GM12878 (cell line): Measurements from ENCODE around the gene COL1A1. TPM values are rescaled to one million over a fixed set of nuclear protein-coding genes. Genes with fewer than 3 reads are reported as not detected.

Experiments
- ATAC-seq: fragments of 200-7000 bp; cut with Tn5 transposase; 3 replicates; pipeline ENCODE4 v1.9.1; 2020; ENCODE audit warnings: mild to moderate bottlenecking, moderate library complexity
- BruUV-seq: library from RNA; stranded (reverse); fragments of 400-500 nt; replicated peaks from 2 replicates; lab custom pipeline; 2021; lab: Mats Ljungman, UMichigan
- CTCF ChIA-PET: fragments of 300-600 bp; sonication (Branson Sonifier 250); formaldehyde crosslinking; extraction: SDS; loops from one replicate; lab custom pipeline; 2021; ENCODE audit warnings: inconsistent platforms; lab: Yijun Ruan, JAX
- POLR2A ChIA-PET: fragments of 350-600 bp; formaldehyde crosslinking; extraction: SDS; loops from one replicate; lab custom pipeline; 2021; ENCODE audit warnings: inconsistent platforms; lab: Charles Lee
- RAD21 ChIA-PET: fragments of 300-600 bp; sonication (Branson Sonifier 250); formaldehyde crosslinking; loops from one replicate; lab custom pipeline; 2023; ENCODE audit warnings: antibody characterized with exemption; ENCODE audit not compliant: unreplicated experiment; lab: Charles Lee
- SMC1A ChIA-PET: fragments of 300-600 bp; sonication (Branson Sonifier 250); formaldehyde crosslinking; loops from one replicate; lab custom pipeline; 2023; ENCODE audit not compliant: unreplicated experiment, uncharacterized antibody; lab: Charles Lee
- DNase-seq: peaks from one replicate; pipeline ENCODE4 v3.0.0-alpha.2; 2011; ENCODE audit warnings: low read depth, low spot score
- FAIRE-seq: peaks from 3 replicates; lab custom pipeline; 2011; peaks lifted over from hg19 to GRCh38; lab: Jason Lieb, UNC
- H2AFZ ChIP-seq: 2 replicates; pipeline ENCODE4 v1.6.0; 2011; ENCODE audit warnings: low read depth, low read length, control low read depth; ENCODE audit not compliant: control insufficient read depth
- H3K27ac ChIP-seq: 2 replicates; pipeline ENCODE4 v1.5.1; 2011; ENCODE audit warnings: control low read depth; ENCODE audit not compliant: control insufficient read depth, insufficient read depth
- H3K27me3 ChIP-seq, 2 experiments: replicated peaks in 1 of 2; 2 replicates each; pipeline versions ENCODE4 v1.6.0 to v1.6.1; 2011; ENCODE audit warnings: low read length in 1 of 2; ENCODE audit not compliant: control insufficient read depth in 2 of 2, insufficient read depth in 2 of 2
- H3K36me3 ChIP-seq, 2 experiments: 2 replicates each; pipeline ENCODE4 v1.5.1; 2011; ENCODE audit warnings: low read length in 1 of 2; ENCODE audit not compliant: control insufficient read depth in 2 of 2, insufficient read depth in 2 of 2
- H3K4me1 ChIP-seq: 2 replicates; pipeline ENCODE4 v1.6.1; 2011; ENCODE audit warnings: mild to moderate bottlenecking, low read length, moderate library complexity, mixed read lengths; ENCODE audit not compliant: control insufficient read depth, insufficient read depth
- H3K4me2 ChIP-seq: 2 replicates; pipeline ENCODE4 v1.6.0; 2011; ENCODE audit warnings: control low read depth; ENCODE audit not compliant: control insufficient read depth, insufficient read depth
- H3K4me3 ChIP-seq: fragments of 200-600 bp; sonication (generic); 2 replicates; pipeline ENCODE4 v1.5.1; 2016
- H3K79me2 ChIP-seq: 2 replicates; pipeline ENCODE4 v1.6.0; 2011; ENCODE audit warnings: low read length; ENCODE audit not compliant: control insufficient read depth, insufficient read depth
- H3K9ac ChIP-seq: 2 replicates; pipeline ENCODE4 v1.8.0; 2011; ENCODE audit warnings: low read length, control low read depth, mixed read lengths; ENCODE audit not compliant: control insufficient read depth, insufficient read depth
- H3K9me3 ChIP-seq: replicated peaks from 3 replicates; pipeline ENCODE4 v1.5.1; 2011; ENCODE audit warnings: mild to moderate bottlenecking, low read length; ENCODE audit not compliant: control insufficient read depth, insufficient read depth
- H4K20me1 ChIP-seq: 2 replicates; pipeline ENCODE4 v1.6.0; 2011; ENCODE audit not compliant: control insufficient read depth, insufficient read depth
- BRCA1 ChIP-seq: IDR thresholded peaks from 2 replicates; pipeline ENCODE4 v1.6.1; 2011; ENCODE audit warnings: low read depth, low read length, improper control_type of control experiment
- E4F1 ChIP-seq: fragments of 450-650 bp; IDR thresholded peaks from 2 replicates; pipeline ENCODE4 v1.6.1; 2018; ENCODE audit warnings: borderline replicate concordance, mild to moderate bottlenecking; ENCODE audit not compliant: partially characterized antibody
- EP300 ChIP-seq, 2 experiments: fragments of 150-350 bp in 1 of 2; IDR thresholded peaks; 2 replicates each; pipeline ENCODE4 v1.6.1; 2011 to 2012; ENCODE audit warnings: low read depth in 2 of 2, low read length in 2 of 2, borderline replicate concordance in 1 of 2, improper control_type of control experiment in 1 of 2, inconsistent platforms in 1 of 2; ENCODE audit not compliant: control insufficient read depth in 1 of 2
- HDGF ChIP-seq: fragments of 450-650 bp; IDR thresholded peaks from 2 replicates; pipeline ENCODE4 v1.6.1; 2016; ENCODE audit warnings: antibody characterized with exemption
- KDM1A ChIP-seq: fragments of 200-600 bp; sonication (generic); IDR thresholded peaks from 2 replicates; pipeline ENCODE4 v1.6.1; 2016; ENCODE audit warnings: borderline replicate concordance
- MTA2 ChIP-seq: fragments of 450-650 bp; IDR thresholded peaks from 2 replicates; pipeline ENCODE4 v1.6.1; 2016; ENCODE audit warnings: low read depth, mild to moderate bottlenecking, moderate library complexity
- NFXL1 ChIP-seq: fragments of 450-650 bp; IDR thresholded peaks from 2 replicates; pipeline ENCODE4 v1.6.1; 2017; ENCODE audit warnings: antibody characterized with exemption, mild to moderate bottlenecking, borderline replicate concordance
- NFYA ChIP-seq: IDR thresholded peaks from 2 replicates; pipeline ENCODE4 v1.6.1; 2011; ENCODE audit warnings: low read depth, mild to moderate bottlenecking, low read length, improper control_type of control experiment, borderline replicate concordance
- PBX3 ChIP-seq: IDR thresholded peaks from 2 replicates; pipeline ENCODE4 v1.6.1; 2011; ENCODE audit warnings: mild to moderate bottlenecking, low read depth, low read length, moderate library complexity; ENCODE audit not compliant: insufficient replicate concordance
- SMARCA5 ChIP-seq: fragments of 450-650 bp; IDR thresholded peaks from 2 replicates; pipeline ENCODE4 v1.6.1; 2017; ENCODE audit warnings: mild to moderate bottlenecking
- USF1 ChIP-seq: IDR thresholded peaks from 2 replicates; pipeline ENCODE4 v1.6.1; 2011; ENCODE audit warnings: borderline replicate concordance, low read depth, mild to moderate bottlenecking, moderate library complexity, mixed read lengths, low read length; ENCODE audit not compliant: insufficient read depth; ENCODE audit errors: extremely low read length
- ZNF274 ChIP-seq: IDR thresholded peaks from one replicate; pipeline ENCODE4 v1.8.0; 2011; ENCODE audit not compliant: insufficient read length, insufficient read depth
- ZZZ3 ChIP-seq: IDR thresholded peaks from 2 replicates; pipeline ENCODE4 v1.6.1; 2011; ENCODE audit warnings: low read depth; ENCODE audit not compliant: control insufficient read depth, insufficient read length
- WGBS: methylation state at CpG from one replicate; pipeline ENCODE4 v1.1.6; 2016; ENCODE audit warnings: low lambda C conversion rate; ENCODE audit not compliant: insufficient replicate concordance, insufficient coverage; ENCODE audit errors: missing lambda C conversion rate; 5-methylcytosine and 5-hydroxymethylcytosine counted together
- in situ Hi-C: fragments of 300-500 bp; cut with MboI; formaldehyde crosslinking; loops from 9 replicates; pipeline ENCODE4 v1.14.3; 2018; ENCODE audit warnings: mixed read lengths
- intact Hi-C: fragments of 100-400 bp; cut with micrococcal nuclease; formaldehyde crosslinking; loops from one replicate; pipeline ENCODE4 v1.14.2; 2022; ENCODE audit not compliant: unreplicated experiment
- polyA plus RNA-seq, 11 experiments: library from polyadenylated mRNA; depleted of rRNA in 4 of 11; unstranded in 6 of 11; stranded (reverse) in 5 of 11; fragments of >200 nt; fragmentation: Nextera tagmentation in 4 of 11; fragmentation: Illumina TruSeq in 1 of 11; extraction: Ambion mirVana in 4 of 11; extraction: Trizol in 1 of 11; gene quantifications; 1 replicate in 1 of 11; 2 replicates in 10 of 11; pipeline versions ENCODE4 v1.2.1 to v1.2.3, GENCODE V29; 2011 to 2016; ENCODE audit warnings: inconsistent platforms in 2 of 11, missing spikeins in 2 of 11, low read depth in 1 of 11
- total RNA-seq, 4 experiments: library from RNA; depleted of rRNA in 3 of 4; stranded (reverse); fragments of >200 nt in 3 of 4; fragmentation: Illumina TruSeq in 1 of 4; extraction: Trizol in 1 of 4; gene quantifications; 2 replicates each; pipeline versions ENCODE4 v1.2.1 to v1.2.3, GENCODE V29; 2013 to 2021
- TF ChIP-seq, protein P1 (sequence below): fragments of 450-650 bp; IDR thresholded peaks from 2 replicates; pipeline ENCODE4 v1.6.1; 2017; ENCODE audit warnings: mild to moderate bottlenecking
- TF ChIP-seq, protein P2 (sequence below): IDR thresholded peaks from 2 replicates; pipeline ENCODE4 v1.6.1; 2012; ENCODE audit warnings: low read depth, low read length, improper control_type of control experiment

Gene COL1A1
- total and polyA plus RNA-seq, 10 of the 15 experiments (the other 5 are each of a cell fraction or from before 2014, with no cell fraction given), result 0.18 to 7.7 (median 2.3) TPM

DNA sequence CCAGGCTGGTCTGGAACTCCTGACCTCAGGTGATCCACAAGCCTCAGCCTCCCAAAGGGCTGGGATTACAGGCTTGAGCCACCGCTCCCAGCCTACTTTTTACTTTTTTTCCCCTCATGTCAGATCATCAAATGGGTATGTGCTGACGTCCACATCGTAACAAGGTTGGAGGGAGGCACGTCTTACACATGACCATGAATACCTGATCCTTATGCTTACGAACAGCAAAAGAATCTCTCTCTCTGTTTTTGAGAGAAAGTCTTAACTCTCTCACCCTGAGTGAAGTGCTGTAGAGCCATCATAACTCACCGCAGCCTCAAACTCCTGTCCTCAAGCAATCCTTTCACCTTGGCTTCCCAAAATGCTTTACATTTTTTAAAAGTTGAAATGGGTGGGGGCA lies 43.3 kb upstream of the COL1A1 start:
- Histone ChIP-seq H3K9me3 (peaks cover 1% of the 10 kb centered on the region; the same call in 2 of the 3 replicates), H3K79me2 (no peaks in the 10 kb centered on the region), H3K4me1 (no peaks in the 10 kb centered on the region), H3K27ac (no peak overlapping the region), H2AFZ (no peak overlapping the region), H3K27me3 (no peaks in the 10 kb centered on the region), H3K4me3 (no peak overlapping the region), H4K20me1 (no peaks in the 10 kb centered on the region), H3K36me3 (no peaks in the 10 kb centered on the region), H3K9ac (no peak overlapping the region), H3K4me2 (no peak overlapping the region)
- intact Hi-C loops, result no loop called here
- ChIA-PET RAD21 (no interaction called here), POLR2A (no interaction called here), SMC1A (no interaction called here), CTCF (no interaction called here)
- no TSS peak for BruUV-seq
- in situ Hi-C loops, result no loop called here
- ATAC-seq, result no peak
- no peak for DNase-seq
- FAIRE-seq, result no peak
- TF ChIP-seq KDM1A (no peak), USF1 (no peak), E4F1 (no peak), NFXL1 (no peak), PBX3 (no peak), HDGF (no peak), NFYA (no peak), ZZZ3 (no peak), BRCA1 (no peak), SMARCA5 (no peak), MTA2 (no peak), EP300 (IDR thresholded peaks at IDR 0.05; ENCODE audit: borderline replicate concordance in 1 of 2, control insufficient read depth in 1 of 2, low read depth in 2 of 2, low read length in 2 of 2) (no peak), ZNF274 (no peak)
- TF ChIP-seq, protein P1, sequence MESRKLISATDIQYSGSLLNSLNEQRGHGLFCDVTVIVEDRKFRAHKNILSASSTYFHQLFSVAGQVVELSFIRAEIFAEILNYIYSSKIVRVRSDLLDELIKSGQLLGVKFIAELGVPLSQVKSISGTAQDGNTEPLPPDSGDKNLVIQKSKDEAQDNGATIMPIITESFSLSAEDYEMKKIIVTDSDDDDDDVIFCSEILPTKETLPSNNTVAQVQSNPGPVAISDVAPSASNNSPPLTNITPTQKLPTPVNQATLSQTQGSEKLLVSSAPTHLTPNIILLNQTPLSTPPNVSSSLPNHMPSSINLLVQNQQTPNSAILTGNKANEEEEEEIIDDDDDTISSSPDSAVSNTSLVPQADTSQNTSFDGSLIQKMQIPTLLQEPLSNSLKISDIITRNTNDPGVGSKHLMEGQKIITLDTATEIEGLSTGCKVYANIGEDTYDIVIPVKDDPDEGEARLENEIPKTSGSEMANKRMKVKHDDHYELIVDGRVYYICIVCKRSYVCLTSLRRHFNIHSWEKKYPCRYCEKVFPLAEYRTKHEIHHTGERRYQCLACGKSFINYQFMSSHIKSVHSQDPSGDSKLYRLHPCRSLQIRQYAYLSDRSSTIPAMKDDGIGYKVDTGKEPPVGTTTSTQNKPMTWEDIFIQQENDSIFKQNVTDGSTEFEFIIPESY, result no peak
- TF ChIP-seq, protein P2, sequence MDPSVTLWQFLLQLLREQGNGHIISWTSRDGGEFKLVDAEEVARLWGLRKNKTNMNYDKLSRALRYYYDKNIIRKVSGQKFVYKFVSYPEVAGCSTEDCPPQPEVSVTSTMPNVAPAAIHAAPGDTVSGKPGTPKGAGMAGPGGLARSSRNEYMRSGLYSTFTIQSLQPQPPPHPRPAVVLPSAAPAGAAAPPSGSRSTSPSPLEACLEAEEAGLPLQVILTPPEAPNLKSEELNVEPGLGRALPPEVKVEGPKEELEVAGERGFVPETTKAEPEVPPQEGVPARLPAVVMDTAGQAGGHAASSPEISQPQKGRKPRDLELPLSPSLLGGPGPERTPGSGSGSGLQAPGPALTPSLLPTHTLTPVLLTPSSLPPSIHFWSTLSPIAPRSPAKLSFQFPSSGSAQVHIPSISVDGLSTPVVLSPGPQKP, result no peak
- WGBS, result 34% methylated on average over 6 of the region's 6 CpGs
